NCI-H82 (cell line): ENCODE measurements around the gene LRRC43.

ENCODE experiments used
- DNase-seq: peaks from one replicate; lab custom pipeline; 2025; lab: John Stamatoyannopoulos, UW

The LRRC43 gene

GRCh38 chr12:122225683-122226365 is 42.9 kb downstream of the LRRC43 start, which contains the start of gene DIABLO:
DIABLO (minus strand) TSS chr12:122226052; CDS start chr12:122226014, 38 bp downstream.
- DNase-seq, result peak; percentile 100

DNA sequence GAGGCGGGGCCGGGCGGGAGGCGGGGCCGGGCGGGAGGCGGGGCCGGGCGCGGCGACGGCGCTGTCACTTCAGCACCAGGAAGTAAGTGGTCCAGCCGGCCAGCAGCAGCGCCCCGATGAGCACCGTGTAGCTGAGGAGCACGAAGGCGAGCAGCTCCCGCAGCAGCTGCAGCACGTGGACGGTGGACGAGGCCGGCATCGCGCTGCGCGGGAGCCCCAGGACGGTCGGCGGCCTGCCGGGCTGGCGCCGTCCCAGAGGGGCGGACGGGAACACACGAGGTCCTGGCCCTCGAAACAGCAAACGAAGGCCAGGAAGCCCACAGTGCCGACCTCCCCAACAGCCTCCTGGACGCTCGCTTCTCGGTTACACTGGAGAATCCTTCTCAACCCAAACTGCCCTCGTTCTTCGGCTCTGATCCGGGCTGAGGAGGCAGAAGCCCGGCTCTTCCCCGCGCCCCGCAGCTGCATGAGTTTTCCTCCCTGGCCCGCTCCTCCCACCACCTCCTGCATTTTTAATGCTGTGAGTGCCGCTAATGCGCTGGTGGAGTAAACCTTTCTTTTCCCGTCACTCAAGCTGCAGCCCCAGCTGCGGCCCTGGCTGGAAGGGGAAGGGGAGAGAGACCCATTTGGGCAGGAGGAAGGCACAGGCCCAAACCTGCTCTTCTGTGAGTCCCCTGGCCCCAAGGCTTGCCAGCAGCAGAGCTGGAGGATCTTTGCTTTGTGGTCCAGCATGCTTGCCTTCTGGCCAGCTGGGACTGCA is 43.6 kb downstream of the LRRC43 start:
- DNase-seq, result peak; percentile 62

DNA sequence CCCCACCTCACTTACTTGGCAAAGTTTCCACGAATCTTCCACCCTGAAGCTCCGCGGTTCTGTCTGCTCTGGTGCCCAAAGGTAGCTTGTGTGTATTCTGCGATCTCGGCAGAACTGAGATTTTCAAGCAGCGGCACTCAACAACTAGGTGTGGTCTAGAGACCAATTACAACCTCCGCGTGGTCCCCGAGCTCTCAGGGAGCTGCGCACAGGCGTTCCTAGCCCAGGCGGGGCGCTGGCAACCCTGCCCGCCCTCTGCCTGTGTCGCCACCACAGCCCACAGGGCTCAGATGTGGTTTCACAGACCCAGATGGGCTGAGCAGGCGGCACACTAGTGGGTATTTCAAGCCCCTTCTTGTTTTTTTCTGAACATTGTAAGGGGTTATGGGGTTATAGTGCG is 44.4 kb downstream of the LRRC43 start:
- peak; percentile 55 for DNase-seq

DNA sequence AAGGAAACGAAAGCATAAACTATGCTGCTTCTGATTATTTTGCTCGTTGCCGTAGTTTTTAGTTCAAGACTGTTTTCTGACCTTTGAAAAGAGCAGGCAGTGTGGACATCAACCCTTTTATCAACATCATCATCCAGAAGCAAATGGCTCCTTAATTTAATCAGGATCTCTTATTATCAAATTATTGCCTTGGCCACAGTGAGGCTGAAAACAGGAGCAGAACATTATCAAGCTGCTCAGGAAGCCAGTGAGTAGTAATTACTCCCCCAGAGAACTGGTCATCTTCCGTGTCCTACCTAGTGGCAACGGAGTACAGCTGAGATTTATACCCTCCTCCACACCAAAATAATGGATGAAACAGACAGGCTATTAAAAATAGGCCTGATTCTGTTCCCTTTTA is 45.2 kb downstream of the LRRC43 start:
- no peak for DNase-seq

- no peak for DNase-seq
Measured at GRCh38 chr12:122230798-122231197, 47.9 kb downstream of the LRRC43 start.

- DNase-seq, result no peak
Measured at GRCh38 chr12:122232691-122233090, 49.8 kb downstream of the LRRC43 start.

DNA sequence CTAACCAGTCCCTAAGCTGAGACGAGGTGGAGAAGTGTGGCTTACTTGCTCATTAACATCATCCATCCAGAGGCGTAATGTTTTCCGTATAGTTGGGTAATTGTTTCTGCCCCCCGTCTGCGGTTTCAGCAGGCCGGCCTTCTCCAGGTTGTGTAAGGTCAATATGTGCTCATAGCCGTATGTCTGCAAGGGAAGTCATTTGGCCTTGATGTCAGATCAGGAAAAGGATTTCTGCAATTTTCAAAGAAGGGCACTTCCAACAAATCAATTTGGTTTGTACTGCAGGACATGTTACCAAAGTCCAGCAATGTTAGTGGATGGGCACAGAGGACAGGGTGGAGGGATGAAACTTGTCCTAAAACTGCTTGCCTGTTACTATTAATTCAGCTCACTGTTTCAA is 52.8 kb downstream of the LRRC43 start:
- DNase-seq, result no peak

DNA sequence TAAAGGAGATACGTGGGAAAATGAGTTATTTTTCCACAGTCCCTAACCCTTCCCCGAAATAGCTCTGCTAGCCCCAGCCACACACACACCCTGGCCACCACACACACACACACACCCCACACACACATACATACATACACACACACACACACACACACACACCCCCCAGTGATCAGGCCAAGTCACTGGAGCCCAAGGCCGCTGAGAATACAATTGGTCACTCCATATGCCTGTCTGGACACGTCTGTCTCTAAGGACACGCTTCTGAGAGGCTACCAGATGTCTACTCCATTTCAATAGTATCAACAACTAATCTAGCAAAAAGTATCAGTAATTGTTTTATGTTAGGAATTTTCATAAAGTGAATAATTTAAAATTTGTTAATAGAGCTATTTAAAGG is 55.9 kb downstream of the LRRC43 start:
- DNase-seq, result no peak

GRCh38 chr12:122243965-122244364 is 61.0 kb downstream of the LRRC43 start:
- DNase-seq, result no peak

GRCh38 chr12:122244565-122245371 is 61.8 kb downstream of the LRRC43 start:
- DNase-seq, result no peak

DNA sequence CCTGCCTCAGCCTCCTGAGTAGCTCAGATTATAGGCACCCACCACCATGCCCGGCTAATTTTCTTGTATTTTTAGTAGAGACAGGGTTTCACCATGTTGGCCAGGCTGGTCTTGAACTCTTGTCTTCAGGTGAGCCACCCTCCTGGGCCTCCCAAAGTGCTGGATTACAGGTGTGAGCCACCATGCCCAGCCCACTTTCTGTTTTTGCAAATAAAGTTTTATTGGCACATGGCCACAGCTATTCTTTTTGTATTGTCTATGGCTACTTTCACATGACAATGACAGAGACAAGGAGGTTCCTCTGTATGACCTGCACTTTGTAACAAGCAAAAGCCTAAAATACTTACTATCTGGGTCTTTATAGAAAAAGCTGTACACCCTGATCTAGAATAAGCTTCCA is 62.6 kb downstream of the LRRC43 start:
- DNase-seq, result no peak

- no peak for DNase-seq
Measured at GRCh38 chr12:122250047-122250446, 67.1 kb downstream of the LRRC43 start.

DNA sequence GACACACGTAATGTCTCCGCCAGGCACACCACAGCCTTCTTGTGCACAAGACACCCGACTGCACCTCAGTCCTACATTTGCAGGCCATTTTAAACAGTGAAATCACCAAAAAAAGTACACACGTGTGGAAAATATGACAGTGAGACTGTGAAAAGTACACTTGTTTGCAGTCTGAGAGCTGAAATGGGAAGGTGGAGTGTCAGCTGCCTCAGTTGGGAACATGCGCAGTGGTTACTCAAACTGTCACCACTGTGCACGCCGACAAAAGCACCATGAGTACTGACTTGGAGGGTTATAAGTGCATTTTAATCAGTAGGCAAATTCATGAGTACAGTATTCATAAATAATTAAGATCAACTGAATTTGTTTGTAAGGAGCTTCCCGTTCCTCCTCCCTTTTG is 67.6 kb downstream of the LRRC43 start:
- DNase-seq, result no peak
